Fibroblast of pulmonary artery (primary cell): ENCODE measurements around the gene NPAS3.

ENCODE experiments used
- DNase-seq: peaks from one replicate; pipeline ENCODE4 v3.0.0-alpha.2; 2010; ENCODE audit warnings: low read depth
- H3K4me3 ChIP-seq: replicated peaks from 2 replicates; pipeline ENCODE4 v1.5.1; 2011; ENCODE audit warnings: low read depth, mild to moderate bottlenecking, control low read depth, low read length, moderate library complexity
- CTCF ChIP-seq: IDR thresholded peaks from 2 replicates; pipeline ENCODE4 v1.5.1; 2011; ENCODE audit warnings: mild to moderate bottlenecking, control low read depth, low read length, inconsistent platforms; ENCODE audit errors: missing control alignments

Gene NPAS3

DNA sequence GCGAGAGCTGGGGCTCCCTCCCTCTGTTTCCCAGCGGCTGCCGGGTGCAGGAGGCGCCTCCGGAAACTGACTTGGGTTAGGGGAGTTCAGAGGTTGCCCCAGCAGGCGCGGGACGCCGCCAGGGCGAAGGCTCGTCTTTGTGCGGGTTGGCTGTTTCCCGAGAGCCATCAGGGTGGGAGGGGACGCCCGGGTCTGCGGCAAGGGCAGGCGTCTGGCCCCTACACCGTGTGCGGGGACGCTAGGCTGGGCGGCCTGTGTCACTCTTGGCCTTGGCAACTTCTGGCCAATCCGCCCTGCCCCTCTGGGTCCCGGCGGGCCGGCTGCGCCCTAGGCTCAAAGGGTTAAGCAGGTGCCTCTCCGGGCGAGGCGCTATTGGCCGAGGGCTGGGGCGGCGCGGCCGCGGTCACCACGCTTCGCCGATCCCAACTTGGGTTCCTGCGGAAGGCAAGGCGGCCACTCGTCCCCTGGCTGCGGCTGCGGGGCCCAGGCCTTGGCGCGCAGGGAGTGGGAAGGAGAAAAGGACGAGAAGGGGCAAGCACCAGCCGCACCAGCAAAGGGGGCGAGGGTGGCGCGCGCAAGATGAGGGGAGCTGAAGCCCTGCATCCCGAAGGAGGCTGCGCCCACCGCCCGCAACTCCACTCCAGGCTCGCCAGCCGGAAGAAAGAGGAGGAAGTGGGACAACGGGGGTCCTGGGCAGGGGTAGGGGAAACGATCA is 5.6 kb upstream of the NPAS3 start:
- no peak for DNase-seq
- no peak for TF ChIP-seq CTCF
- no peak overlapping the region for H3K4me3 ChIP-seq

DNA sequence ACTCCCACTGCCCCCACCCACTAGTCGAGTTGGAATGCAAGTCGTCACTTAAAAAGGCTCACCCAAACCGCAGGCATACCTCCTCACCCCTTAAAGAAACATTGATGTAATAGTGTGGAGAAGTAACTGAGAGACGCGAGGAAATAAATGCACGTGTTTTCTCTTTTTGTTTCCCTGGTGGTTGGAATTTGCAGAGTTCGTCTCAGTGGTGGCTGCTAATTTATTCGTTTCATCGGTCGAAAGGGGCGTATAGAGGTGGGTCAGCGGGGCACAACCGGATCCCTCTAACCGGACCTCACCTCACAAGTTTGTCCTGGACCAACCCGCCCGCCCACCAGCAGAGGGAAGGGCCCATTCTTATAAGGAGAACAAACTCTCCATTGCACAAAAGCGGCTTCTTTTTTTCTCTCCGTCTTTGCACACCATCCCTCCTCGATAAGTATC is 5.0 kb upstream of the NPAS3 start:
- peak overlapping the region; percentile 34 for H3K4me3 ChIP-seq
- TF ChIP-seq CTCF = peak; percentile 20
- DNase-seq = peak; percentile 39

DNA sequence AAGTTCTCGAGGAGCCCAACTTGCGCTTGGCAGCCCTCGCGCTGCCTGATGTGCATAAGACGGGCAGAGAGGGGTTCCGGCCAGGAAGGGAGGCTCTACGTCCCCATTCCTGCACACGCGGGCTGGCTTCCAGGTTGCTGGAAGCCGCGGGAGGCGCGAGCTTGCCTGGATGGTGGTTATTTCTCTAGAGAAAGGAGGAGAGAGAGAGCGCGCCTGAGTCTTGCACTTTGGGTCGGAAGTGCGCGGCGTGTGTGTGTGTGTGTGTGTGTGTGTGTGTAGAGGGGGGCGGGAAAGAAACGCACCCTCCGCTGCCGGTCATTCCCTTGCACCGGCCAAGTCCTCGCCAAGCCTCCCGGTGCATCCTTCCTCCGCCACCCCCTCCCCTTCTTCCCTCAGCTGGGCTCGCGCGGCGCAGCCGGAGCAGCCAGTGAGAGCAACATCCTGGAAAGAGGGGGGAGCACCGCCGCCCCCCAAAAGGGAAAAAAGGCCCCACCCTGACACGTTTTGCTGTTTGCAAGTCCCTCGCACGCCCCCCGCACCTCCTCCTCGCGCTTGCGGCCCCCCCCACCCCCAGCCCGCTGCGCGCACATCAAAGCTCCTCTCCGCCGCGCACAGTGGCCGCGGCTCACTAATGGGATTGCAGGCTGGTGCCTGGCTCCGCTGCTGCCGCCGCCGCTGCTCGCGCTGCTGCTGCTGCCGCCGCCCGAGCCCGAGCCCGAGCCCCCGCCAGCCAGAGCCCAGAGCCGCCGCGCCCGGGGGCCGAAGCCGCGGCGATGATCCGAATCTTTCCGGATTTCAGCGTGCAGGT is 4.4 kb upstream of the NPAS3 start:
- peak; percentile 23 for DNase-seq
- H3K4me3 ChIP-seq = peak overlapping the region; percentile 34
- no peak for TF ChIP-seq CTCF

GRCh38 chr14:32934881-32935633 is 3.6 kb upstream of the NPAS3 start:
- H3K4me3 ChIP-seq = peak overlapping the region; percentile 19
- no peak for TF ChIP-seq CTCF
- no peak for DNase-seq

- peak; percentile 77 for DNase-seq
- TF ChIP-seq CTCF = no peak
Measured at GRCh38 chr14:32939254-32940065, 781 bp downstream of the NPAS3 start.

DNA sequence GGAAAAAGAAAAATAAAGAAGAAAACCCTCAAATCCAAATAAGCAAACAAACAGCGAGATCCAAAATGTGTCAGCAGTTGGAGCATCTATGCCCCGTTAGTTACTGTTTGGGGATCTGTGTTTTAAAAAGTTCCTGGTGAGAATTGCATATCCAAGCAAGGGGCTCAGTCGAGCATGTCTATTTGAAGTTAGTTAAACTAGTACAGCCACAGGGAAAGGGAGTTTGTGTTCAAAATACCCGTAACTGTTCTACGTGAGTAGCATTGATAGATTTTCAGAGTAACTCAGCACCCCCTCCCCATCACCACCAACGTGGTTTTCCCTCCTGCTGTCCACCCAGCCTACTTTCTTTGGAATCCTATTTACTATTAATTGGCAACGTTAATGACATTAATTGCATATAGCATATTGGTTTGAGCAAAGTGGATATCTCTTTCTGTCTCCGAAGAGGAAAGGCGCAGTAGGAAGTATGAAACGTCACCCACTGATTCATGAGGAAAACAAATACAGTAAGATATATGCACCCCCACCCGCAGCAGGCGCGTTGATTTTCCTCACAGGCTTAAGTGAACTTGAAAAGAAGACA is 1.5 kb downstream of the NPAS3 start:
- TF ChIP-seq CTCF = no peak
- peak; percentile 41 for DNase-seq
- peak overlapping the region; percentile 62 for H3K4me3 ChIP-seq

More at GRCh38 chr14:32939254-32940065, 781 bp downstream of the NPAS3 start:
- H3K4me3 ChIP-seq = peak overlapping the region; percentile 62
